Stomach smooth muscle (tissue), 2 donors: ENCODE data around the gene ERICH3.

ENCODE experiments used
- H3K27ac ChIP-seq: one replicate; pipeline ENCODE4 v1.7.0; 2013; ENCODE audit warnings: mild to moderate bottlenecking, low read length, inconsistent platforms
- H3K27me3 ChIP-seq, 2 donors: one replicate each; pipeline ENCODE4 v1.7.0; 2013; ENCODE audit warnings: low read length in 2 of 2; ENCODE audit not compliant: insufficient read depth in 2 of 2, control insufficient read depth in 1 of 2
- H3K36me3 ChIP-seq, 2 donors: one replicate each; pipeline ENCODE4 v1.7.0; 2013; ENCODE audit warnings: low read length in 2 of 2; ENCODE audit not compliant: control insufficient read depth in 2 of 2, insufficient read depth in 2 of 2
- H3K4me1 ChIP-seq: one replicate; pipeline ENCODE4 v1.7.0; 2013; ENCODE audit warnings: low read length; ENCODE audit not compliant: control insufficient read depth, insufficient read depth
- H3K4me3 ChIP-seq, 2 donors: one replicate each; pipeline ENCODE4 v1.7.0; 2013; ENCODE audit warnings: low read length in 2 of 2
- H3K9ac ChIP-seq, 2 donors: one replicate each; pipeline ENCODE4 v1.7.0; 2013; ENCODE audit warnings: low read length in 2 of 2, mild to moderate bottlenecking in 1 of 2
- H3K9me3 ChIP-seq, 2 donors: one replicate each; pipeline ENCODE4 v1.7.0; 2013; ENCODE audit warnings: low read length in 2 of 2; ENCODE audit not compliant: control insufficient read depth in 2 of 2
- donor health status: healthy.
- donor health status: Pancreatic carcinoma.

The ERICH3 gene

DNA sequence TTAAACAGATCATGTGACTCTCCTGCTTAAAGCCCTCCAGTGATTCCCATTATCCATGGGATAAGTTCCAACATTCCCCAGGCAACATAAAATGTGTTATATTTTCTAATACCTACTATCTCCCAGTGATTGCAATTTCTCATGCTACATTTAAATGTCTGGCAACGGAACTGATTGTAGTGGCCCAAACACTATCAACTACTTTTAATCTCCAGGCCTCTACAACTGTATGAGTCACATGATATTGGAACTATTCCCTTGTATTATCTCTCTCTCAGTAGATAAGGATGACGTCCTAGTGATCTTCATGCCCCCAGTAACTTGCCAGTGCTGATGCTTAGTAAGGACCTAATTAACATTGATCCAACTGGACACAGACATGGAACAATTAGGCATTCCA, 49.9 kb downstream of the ERICH3 start:
- H3K4me3 ChIP-seq, result no peak overlapping the region
- no peaks in the 10 kb centered on the region for H3K36me3 ChIP-seq
- H3K27me3 ChIP-seq, result no peaks in the 10 kb centered on the region
- no peaks in the 10 kb centered on the region for H3K4me1 ChIP-seq
- H3K27ac ChIP-seq, result no peak overlapping the region
- no peaks in the 10 kb centered on the region for H3K9me3 ChIP-seq
- no peak overlapping the region for H3K9ac ChIP-seq

DNA sequence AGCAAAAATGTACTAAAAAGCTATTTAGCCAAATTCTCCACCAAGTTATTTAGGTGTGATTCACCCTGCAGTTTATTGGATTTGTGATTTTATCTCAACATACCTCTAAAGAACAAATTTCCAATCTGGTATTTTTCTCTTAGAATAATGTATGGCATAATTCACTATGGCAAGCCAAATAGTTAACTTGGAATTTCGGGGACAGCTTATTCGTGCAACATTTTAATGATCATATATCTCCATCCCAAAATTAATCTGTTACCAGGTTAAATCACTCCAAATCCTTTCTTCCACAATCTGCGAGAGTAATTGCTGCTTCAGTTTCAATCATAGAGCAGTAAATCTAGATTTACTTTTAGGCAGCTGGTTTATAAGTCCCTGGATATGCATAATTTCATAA, 53.4 kb downstream of the ERICH3 start:
- no peak overlapping the region for H3K4me3 ChIP-seq
- H3K9me3 ChIP-seq, result no peaks in the 10 kb centered on the region
- H3K27me3 ChIP-seq, result no peaks in the 10 kb centered on the region
- H3K4me1 ChIP-seq, result no peaks in the 10 kb centered on the region
- no peaks in the 10 kb centered on the region for H3K36me3 ChIP-seq
- H3K9ac ChIP-seq, result no peak overlapping the region
- H3K27ac ChIP-seq, result no peak overlapping the region

DNA sequence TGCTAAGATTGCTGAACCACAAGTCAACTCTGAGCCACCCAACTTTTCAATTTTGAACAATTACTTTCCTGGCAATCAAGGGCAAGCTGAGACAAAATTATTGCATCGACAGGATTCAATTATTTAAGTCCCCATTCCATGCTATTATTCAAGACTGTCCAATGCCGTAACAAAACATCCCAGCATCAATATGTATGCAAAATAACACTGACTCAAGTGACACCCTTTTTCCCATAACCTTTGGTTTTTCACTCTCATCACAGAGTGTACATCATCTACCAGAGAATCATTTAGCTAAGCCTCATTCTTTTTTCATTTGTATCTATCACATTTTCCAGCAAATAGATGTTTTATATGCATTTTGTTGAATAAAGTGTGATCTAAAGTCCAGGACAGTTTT, 54.6 kb downstream of the ERICH3 start:
- no peaks in the 10 kb centered on the region for H3K4me1 ChIP-seq
- no peak overlapping the region for H3K4me3 ChIP-seq
- H3K9ac ChIP-seq, result no peak overlapping the region
- H3K9me3 ChIP-seq, result no peaks in the 10 kb centered on the region
- H3K27ac ChIP-seq, result no peak overlapping the region
- no peaks in the 10 kb centered on the region for H3K27me3 ChIP-seq
- no peaks in the 10 kb centered on the region for H3K36me3 ChIP-seq

DNA sequence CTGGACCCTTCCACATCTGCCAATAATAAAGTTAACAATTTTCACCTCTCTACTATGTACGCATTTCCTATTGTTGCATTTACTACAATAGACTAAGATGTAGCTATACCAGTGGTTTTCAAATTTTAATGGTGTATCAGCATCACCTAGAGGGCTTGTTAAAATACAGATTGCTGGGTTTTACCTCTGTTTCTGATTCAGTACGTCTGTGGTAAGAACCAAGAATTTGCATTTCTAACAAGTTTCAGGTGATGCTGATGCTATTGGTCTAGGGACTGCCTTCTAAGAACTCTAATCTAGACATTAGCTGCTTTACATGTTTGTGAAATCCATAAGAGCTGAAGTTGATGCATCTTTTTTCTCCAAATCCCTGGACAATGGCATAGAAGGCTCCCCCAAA, 59.7 kb downstream of the ERICH3 start:
- no peaks in the 10 kb centered on the region for H3K36me3 ChIP-seq
- H3K27ac ChIP-seq, result no peak overlapping the region
- H3K9me3 ChIP-seq, result no peaks in the 10 kb centered on the region
- no peak overlapping the region for H3K9ac ChIP-seq
- no peaks in the 10 kb centered on the region for H3K4me1 ChIP-seq
- H3K27me3 ChIP-seq, result no peaks in the 10 kb centered on the region
- no peak overlapping the region for H3K4me3 ChIP-seq

DNA sequence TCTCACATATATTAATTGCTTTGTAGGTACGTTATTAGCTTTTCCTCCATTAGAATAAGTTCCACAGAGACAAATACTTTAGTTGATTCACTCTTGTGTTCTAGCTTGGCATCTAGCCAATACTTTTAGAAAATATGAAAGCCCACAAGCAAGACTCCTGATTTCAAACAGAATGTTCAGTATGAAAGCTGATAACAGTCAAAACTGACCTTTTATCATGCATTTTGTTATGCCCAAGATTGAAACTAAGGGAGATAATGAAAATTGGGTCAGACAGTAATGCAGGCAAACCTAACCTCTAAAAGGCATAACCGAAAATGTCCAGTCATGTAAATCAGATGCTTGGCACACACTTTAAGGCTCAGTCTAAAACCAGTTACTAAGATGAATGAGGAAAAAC, 61.7 kb downstream of the ERICH3 start:
- Histone ChIP-seq H3K4me3 (no peak overlapping the region), H3K27ac (no peak overlapping the region), H3K9me3 (no peaks in the 10 kb centered on the region), H3K36me3 (no peaks in the 10 kb centered on the region), H3K4me1 (no peaks in the 10 kb centered on the region), H3K9ac (no peak overlapping the region), H3K27me3 (no peaks in the 10 kb centered on the region)

DNA sequence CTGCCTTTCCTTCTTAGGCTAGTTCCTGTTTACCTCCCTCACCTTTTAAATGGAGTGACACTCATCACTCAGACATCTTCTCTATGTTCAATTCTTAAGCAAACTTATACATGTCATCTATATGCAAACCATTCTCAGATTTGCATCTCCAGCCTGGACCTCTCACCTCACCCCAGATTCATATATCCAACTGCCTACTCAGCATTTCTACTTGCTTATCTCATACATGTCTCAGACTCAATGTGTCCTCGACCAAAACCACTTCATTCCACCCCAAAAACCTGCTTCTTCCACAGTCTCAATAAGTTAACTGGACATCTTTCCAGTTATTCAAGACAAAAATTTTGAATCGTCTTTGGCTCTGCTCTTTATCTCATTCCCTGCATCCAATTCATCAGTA, 62.6 kb downstream of the ERICH3 start:
- Histone ChIP-seq H3K4me1 (no peaks in the 10 kb centered on the region), H3K4me3 (no peak overlapping the region), H3K27me3 (no peaks in the 10 kb centered on the region), H3K9me3 (no peaks in the 10 kb centered on the region), H3K9ac (no peak overlapping the region), H3K36me3 (no peaks in the 10 kb centered on the region), H3K27ac (no peak overlapping the region)

DNA sequence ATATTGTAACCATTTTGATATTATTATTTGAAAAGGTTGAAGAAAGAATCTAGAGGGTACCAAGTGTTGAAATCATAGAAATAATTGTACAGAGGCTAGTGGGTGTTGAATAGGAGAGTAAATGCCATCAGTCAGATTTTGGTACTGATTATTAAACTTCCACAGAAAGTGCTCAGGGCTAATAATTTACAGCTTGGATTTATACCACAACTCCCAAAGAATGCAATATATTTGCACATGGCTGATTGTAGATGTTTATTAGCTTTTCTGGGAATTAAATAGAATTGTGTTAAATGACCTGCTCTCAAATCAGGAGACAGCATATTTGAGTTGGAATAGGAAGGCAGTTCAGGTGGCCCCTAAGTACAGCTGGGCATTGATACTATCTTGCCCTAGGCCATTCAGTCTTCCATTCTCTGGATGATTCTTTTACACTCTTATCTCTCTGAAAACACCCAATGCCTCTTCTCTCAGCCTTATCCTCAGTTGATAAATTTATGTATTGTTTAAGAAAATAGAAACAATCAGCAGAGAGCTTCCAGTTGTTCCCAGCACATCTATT, 63.7 kb downstream of the ERICH3 start:
- Histone ChIP-seq H3K9me3 (no peaks in the 10 kb centered on the region), H3K4me3 (no peak overlapping the region), H3K36me3 (no peaks in the 10 kb centered on the region), H3K4me1 (no peaks in the 10 kb centered on the region), H3K27me3 (no peaks in the 10 kb centered on the region), H3K9ac (no peak overlapping the region), H3K27ac (no peak overlapping the region)

DNA sequence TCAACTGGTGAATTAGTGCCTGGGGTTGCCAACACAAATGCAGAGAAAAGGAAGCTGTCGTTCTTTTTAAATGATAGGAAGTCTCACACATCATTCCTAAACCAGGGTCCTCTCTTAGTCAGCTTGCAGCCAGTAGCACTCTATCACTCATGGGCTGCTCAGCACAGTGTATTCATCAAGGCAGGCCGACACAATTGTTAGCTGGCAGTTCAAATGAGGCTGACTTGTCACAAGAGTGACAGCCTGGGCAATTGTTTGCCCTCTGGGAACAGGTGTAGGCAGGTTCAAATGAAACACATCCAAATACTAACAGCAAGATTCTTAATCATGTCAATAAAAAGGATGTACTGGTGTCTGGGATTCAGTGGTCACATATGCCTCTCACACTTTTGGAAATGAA, 76.9 kb downstream of the ERICH3 start:
- no peak overlapping the region for H3K4me3 ChIP-seq
- H3K9me3 ChIP-seq, result no peaks in the 10 kb centered on the region
- no peaks in the 10 kb centered on the region for H3K4me1 ChIP-seq
- no peak overlapping the region for H3K27ac ChIP-seq
- no peaks in the 10 kb centered on the region for H3K36me3 ChIP-seq
- H3K27me3 ChIP-seq, result no peaks in the 10 kb centered on the region
- H3K9ac ChIP-seq, result no peak overlapping the region

DNA sequence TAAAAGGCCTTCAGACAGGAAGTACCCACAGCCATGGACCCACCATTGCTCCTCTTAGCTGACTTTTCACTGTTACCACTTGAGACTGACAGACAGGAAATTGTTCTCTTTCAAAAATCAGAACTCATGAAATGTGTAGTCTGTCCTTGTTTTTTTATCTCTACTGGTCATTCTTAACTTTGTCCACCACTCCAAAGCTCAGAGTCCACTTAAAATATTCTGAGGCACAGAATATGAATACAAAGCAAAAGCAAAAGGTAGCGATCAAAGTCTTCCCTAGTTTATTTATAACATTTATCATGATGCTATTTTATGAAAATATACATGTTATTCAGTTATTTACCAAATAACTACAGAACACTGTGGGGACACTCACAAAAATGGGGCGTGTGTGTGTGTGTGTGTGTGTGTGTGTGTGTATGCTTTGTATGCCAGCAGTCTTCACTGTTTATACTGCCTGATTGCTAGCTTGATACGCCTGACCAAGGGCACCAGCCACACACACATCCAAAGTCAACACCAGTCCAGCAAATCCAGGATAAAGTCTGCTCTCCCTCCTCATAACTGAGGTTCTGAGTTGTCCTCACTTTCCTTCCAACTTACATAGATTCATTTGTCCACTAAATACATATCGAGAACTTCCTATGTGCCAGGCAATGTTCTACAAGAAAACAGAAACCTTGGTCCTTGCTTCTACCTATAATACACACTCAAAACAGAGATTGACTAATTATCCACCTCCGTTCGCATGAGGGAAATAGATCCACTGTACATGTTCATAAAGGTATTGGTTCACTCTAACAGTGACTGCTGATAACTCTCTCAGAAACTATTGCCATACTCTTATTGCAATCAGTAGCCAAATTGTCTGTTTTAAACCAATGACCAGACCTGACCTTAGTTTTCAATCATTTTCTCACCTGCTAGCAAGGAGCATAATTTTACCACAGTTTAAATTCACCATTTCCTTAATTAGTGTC, 79.4 kb downstream of the ERICH3 start:
- Histone ChIP-seq H3K4me1 (no peaks in the 10 kb centered on the region), H3K27ac (no peak overlapping the region), H3K36me3 (no peaks in the 10 kb centered on the region), H3K27me3 (no peaks in the 10 kb centered on the region), H3K4me3 (no peak overlapping the region), H3K9me3 (no peaks in the 10 kb centered on the region), H3K9ac (no peak overlapping the region)

DNA sequence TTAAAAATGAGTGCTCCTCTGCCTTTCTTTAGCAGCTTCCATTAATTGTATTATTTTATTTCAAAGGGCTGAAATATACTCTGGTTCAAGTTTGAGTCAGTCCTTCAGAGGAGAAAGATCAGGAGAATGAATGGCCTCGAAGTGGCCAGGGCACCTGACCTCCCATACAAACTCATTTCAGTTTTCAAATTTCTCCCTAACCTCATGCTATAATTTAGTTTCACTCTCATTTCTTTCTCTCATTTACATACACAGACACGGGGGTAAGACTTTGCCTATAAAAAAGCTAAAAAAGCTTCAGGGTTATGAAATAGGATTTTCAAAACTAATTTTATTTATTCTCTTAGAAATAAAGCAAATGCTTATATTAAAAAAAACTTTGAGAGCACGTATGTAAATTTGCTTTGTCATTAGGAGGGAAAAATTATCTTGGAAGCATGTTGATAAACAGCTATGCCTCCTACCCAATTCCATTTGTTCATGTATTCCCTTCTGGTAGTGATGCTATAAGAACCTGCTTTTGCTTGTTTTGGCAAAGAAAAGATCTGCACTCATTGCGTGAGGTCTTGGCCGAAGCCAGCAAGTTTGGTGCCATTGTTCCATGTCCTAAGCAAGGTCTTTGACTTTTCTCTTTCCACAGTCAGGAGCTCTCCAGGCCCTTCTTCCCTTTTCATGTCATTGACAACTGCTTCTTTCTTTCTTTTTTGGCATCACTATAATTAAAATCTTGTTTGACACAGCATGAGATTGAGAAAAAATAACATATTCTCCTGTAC, 80.8 kb downstream of the ERICH3 start:
- Histone ChIP-seq H3K36me3 (no peaks in the 10 kb centered on the region), H3K27me3 (no peaks in the 10 kb centered on the region), H3K9me3 (no peaks in the 10 kb centered on the region), H3K4me3 (no peak overlapping the region), H3K4me1 (no peaks in the 10 kb centered on the region), H3K27ac (no peak overlapping the region), H3K9ac (no peak overlapping the region)
